MM.1S (cell line): Measurements from ENCODE around the gene ANXA7.

Experiments used
- EZH2 ChIP-seq: fragments of 300-600 bp; sonication (generic); optimal IDR thresholded peaks from 2 replicates; pipeline ENCODE3; 2017; ENCODE audit warnings: low read depth, mild to moderate bottlenecking, antibody characterized with exemption, low read length, mixed read lengths
- EZH2phosphoT487 ChIP-seq: fragments of 300-600 bp; sonication (generic); IDR thresholded peaks from 2 replicates; pipeline ENCODE4 v1.6.1; 2018; ENCODE audit warnings: antibody characterized with exemption, low read length
- TF ChIP-seq, protein P1 (sequence below): fragments of 300-600 bp; sonication (generic); IDR thresholded peaks from 2 replicates; pipeline ENCODE4 v1.5.1; 2016; ENCODE audit warnings: antibody characterized with exemption, low read length, mixed read lengths

DNA sequence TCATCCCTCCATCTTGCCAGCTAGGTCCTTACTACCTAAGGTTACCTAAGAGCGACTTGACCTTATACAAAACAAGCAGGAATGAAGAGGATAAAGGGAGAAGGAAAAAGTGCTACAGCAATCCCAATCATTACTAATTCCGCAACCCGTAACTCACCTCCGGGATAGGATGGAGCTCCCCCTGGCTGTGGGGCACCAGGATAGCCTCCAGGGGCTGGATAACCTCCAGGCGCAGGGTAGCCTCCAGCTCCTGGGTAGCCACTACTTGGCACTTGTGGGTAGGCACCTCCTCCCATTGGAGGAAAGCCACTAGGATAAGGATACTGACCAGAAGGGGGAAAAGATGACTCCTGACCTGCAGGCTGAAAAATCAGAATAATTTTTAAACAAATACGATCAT lies 15.8 kb downstream of the ANXA7 start:
- TF ChIP-seq, protein P1, sequence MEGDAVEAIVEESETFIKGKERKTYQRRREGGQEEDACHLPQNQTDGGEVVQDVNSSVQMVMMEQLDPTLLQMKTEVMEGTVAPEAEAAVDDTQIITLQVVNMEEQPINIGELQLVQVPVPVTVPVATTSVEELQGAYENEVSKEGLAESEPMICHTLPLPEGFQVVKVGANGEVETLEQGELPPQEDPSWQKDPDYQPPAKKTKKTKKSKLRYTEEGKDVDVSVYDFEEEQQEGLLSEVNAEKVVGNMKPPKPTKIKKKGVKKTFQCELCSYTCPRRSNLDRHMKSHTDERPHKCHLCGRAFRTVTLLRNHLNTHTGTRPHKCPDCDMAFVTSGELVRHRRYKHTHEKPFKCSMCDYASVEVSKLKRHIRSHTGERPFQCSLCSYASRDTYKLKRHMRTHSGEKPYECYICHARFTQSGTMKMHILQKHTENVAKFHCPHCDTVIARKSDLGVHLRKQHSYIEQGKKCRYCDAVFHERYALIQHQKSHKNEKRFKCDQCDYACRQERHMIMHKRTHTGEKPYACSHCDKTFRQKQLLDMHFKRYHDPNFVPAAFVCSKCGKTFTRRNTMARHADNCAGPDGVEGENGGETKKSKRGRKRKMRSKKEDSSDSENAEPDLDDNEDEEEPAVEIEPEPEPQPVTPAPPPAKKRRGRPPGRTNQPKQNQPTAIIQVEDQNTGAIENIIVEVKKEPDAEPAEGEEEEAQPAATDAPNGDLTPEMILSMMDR, result no peak; the same call in 1 of the 2 replicates
- no peak for TF ChIP-seq EZH2phosphoT487
- no peak for TF ChIP-seq EZH2
